Right lobe of liver (tissue), 6 donors: ENCODE data around the gene TRIAP1. TPM values are rescaled to one million over a fixed set of nuclear protein-coding genes. Genes with fewer than 3 reads are reported as not detected.

Experiments used
- ATAC-seq, 4 donors: fragments of 200-7000 bp; cut with Tn5 transposase; one replicate each; pipeline ENCODE4 v1.9.1; 2020; ENCODE audit warnings: mild to moderate bottlenecking in 4 of 4, moderate library complexity in 4 of 4
- DNase-seq, 3 donors: peaks; one replicate each; pipeline ENCODE4 v3.0.0-alpha.2; 2020
- H3K27ac ChIP-seq, 3 donors: fragments of 200-600 bp; one replicate each; pipeline ENCODE4 v1.8.0; 2022
- H3K27me3 ChIP-seq, 2 donors: fragments of 200-600 bp; one replicate each; pipeline ENCODE4 v1.8.0; 2022
- H3K36me3 ChIP-seq, 4 donors: fragments of 200-600 bp; sonication (generic) in 1 of 4; one replicate each; pipeline versions ENCODE4 v1.5.1 to v1.8.0; 2017 to 2022; ENCODE audit warnings: control low read depth in 1 of 4
- H3K4me1 ChIP-seq, 4 donors: fragments of 200-600 bp; sonication (generic) in 1 of 4; one replicate each; pipeline versions ENCODE4 v1.5.1 to v1.8.0; 2017 to 2022; ENCODE audit warnings: control low read depth in 1 of 4
- H3K4me3 ChIP-seq, 3 donors: fragments of 200-600 bp; one replicate each; pipeline ENCODE4 v1.8.0; 2022
- H3K9me3 ChIP-seq, 4 donors: fragments of 200-600 bp; sonication (generic) in 1 of 4; one replicate each; pipeline versions ENCODE4 v1.5.1 to v1.8.0; 2017 to 2022; ENCODE audit warnings: control low read depth in 1 of 4
- POLR2A ChIP-seq: fragments of 450-650 bp; IDR thresholded peaks from one replicate; pipeline ENCODE4 v1.6.1; 2017; ENCODE audit warnings: antibody characterized with exemption, mild to moderate bottlenecking
- WGBS: methylation state at CpG from one replicate; pipeline ENCODE4 v1.1.6; 2018; ENCODE audit warnings: low coverage, low lambda C conversion rate; ENCODE audit not compliant: insufficient coverage; ENCODE audit errors: missing lambda C conversion rate; 5-methylcytosine and 5-hydroxymethylcytosine counted together
- intact Hi-C, 2 donors: fragments of 100-400 bp; cut with DNase I; formaldehyde crosslinking; loops; one replicate each; pipeline versions ENCODE4 v1.11.2 to v1.14.1; 2022
- total RNA-seq, 6 experiments: library from RNA; depleted of rRNA in 2 of 6; stranded (reverse); fragments of >200 nt in 2 of 6; fragmentation: NEBNext Ultra II Directional in 3 of 6; extraction: Animal tissue kit (Norgen Biotek cat#: 25700) in 3 of 6; gene quantifications; one replicate each; pipeline versions ENCODE4 v1.1.0 to v1.2.4, GENCODE V29; 2016 to 2023
- TF ChIP-seq, protein P1 (sequence below), 4 donors: fragments of 200-600 bp in 3 of 4; fragments of 450-650 bp in 1 of 4; IDR thresholded peaks; one replicate each; pipeline versions ENCODE4 v1.5.1 to v1.8.0; 2016 to 2022; ENCODE audit warnings: antibody characterized with exemption in 4 of 4, mild to moderate bottlenecking in 2 of 4
- donor health status: DM: no; HTN: yes; CAD: no.
- donor health status: DM: no; HTN: no; CAD: no.
- donor health status: DM: no; HTN: no; CAD: no.
- donor health status: DM: no; HTN: yes; CAD: no.
- donor health status: DM: no; HTN: yes; CAD: no.

TRIAP1 gene
- total RNA-seq, 6 experiments from 2014 or later = 13.3 to 28.7 (median 17.0) TPM

DNA sequence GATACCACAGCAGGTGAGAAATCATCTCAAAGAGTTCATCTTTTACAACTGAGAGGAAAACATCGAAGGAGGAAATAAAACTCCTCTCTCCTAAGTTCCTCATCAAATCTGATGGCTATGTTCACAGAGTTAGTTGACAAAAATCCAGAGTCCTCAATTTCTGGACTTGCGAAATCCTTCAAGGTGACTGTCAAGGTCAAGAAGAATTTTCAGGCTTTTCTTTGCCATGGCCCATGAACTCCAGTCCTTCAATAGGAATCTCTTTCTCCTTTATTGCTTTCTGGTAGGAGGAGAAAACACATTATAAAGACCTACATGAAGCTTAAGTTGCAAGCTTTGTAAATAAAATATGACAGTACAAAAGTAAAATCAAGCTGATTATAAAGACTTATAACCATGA is 1.5 kb downstream of the TRIAP1 start:
- ATAC-seq = no peak
- Histone ChIP-seq H3K36me3 (peaks cover 0 to 41% (median 8%) of the 10 kb centered on the region in 4 donors), H3K4me1 (peaks cover 0 to 25% (median 9%) of the 10 kb centered on the region in 4 donors), H3K4me3 (no peak overlapping the region), H3K27me3 (no peaks in the 10 kb centered on the region), H3K27ac (no peak overlapping the region), H3K9me3 (no peaks in the 10 kb centered on the region)
- 89% methylated on average over 2 of the region's 2 CpGs for WGBS
- intact Hi-C loops = no loop called here
- TF ChIP-seq POLR2A = no peak
- TF ChIP-seq, protein P1, sequence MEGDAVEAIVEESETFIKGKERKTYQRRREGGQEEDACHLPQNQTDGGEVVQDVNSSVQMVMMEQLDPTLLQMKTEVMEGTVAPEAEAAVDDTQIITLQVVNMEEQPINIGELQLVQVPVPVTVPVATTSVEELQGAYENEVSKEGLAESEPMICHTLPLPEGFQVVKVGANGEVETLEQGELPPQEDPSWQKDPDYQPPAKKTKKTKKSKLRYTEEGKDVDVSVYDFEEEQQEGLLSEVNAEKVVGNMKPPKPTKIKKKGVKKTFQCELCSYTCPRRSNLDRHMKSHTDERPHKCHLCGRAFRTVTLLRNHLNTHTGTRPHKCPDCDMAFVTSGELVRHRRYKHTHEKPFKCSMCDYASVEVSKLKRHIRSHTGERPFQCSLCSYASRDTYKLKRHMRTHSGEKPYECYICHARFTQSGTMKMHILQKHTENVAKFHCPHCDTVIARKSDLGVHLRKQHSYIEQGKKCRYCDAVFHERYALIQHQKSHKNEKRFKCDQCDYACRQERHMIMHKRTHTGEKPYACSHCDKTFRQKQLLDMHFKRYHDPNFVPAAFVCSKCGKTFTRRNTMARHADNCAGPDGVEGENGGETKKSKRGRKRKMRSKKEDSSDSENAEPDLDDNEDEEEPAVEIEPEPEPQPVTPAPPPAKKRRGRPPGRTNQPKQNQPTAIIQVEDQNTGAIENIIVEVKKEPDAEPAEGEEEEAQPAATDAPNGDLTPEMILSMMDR (IDR thresholded peaks at IDR 0.05) = no peak
- DNase-seq = no peak

- TF ChIP-seq POLR2A = no peak
- TF ChIP-seq, protein P1 (IDR thresholded peaks at IDR 0.05) = peak; percentile 29 to 67 (median 61)
- Histone ChIP-seq H3K27me3 (no peaks in the 10 kb centered on the region), H3K4me1 (peaks cover 0 to 20% (median 3%) of the 10 kb centered on the region in 4 donors), H3K9me3 (no peaks in the 10 kb centered on the region), H3K4me3 (no peak overlapping the region), H3K27ac (no peak overlapping the region), H3K36me3 (peaks cover 0 to 41% (median 8%) of the 10 kb centered on the region in 4 donors)
- intact Hi-C loops = no loop called here
- 7% methylated on average over 6 of the region's 6 CpGs for WGBS
- DNase-seq = peak in 2 of 3 donors; percentile 48 to 56
- ATAC-seq = peak; percentile 43 to 48 (median 44)
These were observed 6.4 kb downstream of the TRIAP1 start for GRCh38 chr12:120439646-120440247.

GRCh38 chr12:120438495-120439198 is 7.5 kb downstream of the TRIAP1 start:
- H3K4me1 ChIP-seq = peaks cover 0 to 20% (median 3%) of the 10 kb centered on the region in 4 donors
- 18% methylated on average over 17 of the region's 17 CpGs for WGBS
- H3K4me3 ChIP-seq = peak overlapping the region; percentile 74 to 99 (median 98)
- peak overlapping the region; percentile 19 to 80 (median 64) for H3K27ac ChIP-seq
- no peaks in the 10 kb centered on the region for H3K27me3 ChIP-seq
- intact Hi-C loops = no loop called here
- no peak for TF ChIP-seq POLR2A
- TF ChIP-seq, protein P1 (IDR thresholded peaks at IDR 0.05) = no peak
- peaks cover 0 to 33% (median 8%) of the 10 kb centered on the region in 4 donors for H3K36me3 ChIP-seq
- ATAC-seq (peak in 1 of 4 donors; percentile 2), DNase-seq (peak in 1 of 3 donors; percentile 13)
- no peaks in the 10 kb centered on the region for H3K9me3 ChIP-seq

DNA sequence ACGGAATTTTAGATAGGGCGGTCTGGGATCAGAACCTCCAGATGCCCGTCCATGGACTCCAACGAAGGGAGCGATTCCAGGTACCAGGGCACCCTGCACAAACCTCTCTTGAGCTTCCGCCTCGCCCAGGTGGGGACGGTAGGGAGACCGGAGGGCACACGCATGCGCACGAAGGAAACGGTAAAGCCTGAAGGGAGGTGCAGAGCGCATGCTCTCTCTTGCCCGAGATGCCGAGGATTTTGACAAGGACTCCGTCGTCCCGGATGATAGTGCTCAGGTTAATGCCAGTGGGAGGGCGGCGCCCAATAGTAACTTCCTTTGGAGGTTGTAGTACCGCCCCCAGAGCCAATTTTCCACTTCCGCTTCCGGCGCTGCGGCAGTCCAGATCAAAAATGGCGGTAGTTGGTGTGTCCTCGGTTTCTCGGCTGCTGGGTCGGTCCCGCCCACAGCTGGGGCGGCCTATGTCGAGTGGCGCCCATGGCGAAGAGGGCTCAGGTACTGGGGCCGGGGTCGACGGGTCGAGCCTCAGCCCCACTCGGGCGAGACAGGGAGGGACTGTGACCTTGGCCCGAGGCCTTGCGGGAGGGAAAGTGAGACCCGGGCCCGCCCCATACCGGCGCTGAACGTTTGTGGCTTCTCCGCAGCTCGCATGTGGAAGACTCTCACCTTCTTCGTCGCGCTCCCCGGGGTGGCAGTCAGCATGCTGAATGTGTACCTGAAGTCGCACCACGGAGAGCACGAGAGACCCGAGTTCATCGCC is 8.3 kb downstream of the TRIAP1 start, which contains the start of gene COX6A1:
Gene COX6A1, plus strand, starts transcription at position 379 of the 760 bp plus-strand sequence. Its CDS starts 14 bp downstream, at position 393.
- peak within 1 kb of the TSS; percentile 19 to 80 (median 64) for H3K27ac ChIP-seq
- intact Hi-C loops = no loop called here
- DNase-seq = peak; percentile 96 to 98 (median 98)

More for the DNA sequence above, 8.3 kb downstream of the TRIAP1 start, which contains the start of gene COX6A1:
- no peaks in the 10 kb centered on the region for H3K27me3 ChIP-seq
- TF ChIP-seq, protein P1 (IDR thresholded peaks at IDR 0.05) = no peak
- peak; percentile 56 for TF ChIP-seq POLR2A
- WGBS = 0% methylated on average over 26 of the region's 59 CpGs
- H3K4me3 ChIP-seq = peak within 1 kb of the TSS; percentile 74 to 99 (median 98)
- H3K4me1 ChIP-seq = peaks cover 0 to 20% (median 3%) of the 10 kb centered on the region in 4 donors
- peaks cover 0 to 26% (median 7%) of the 10 kb centered on the region in 4 donors for H3K36me3 ChIP-seq
- H3K9me3 ChIP-seq = no peaks in the 10 kb centered on the region
- ATAC-seq = peak; percentile 98 to 99 (median 98)
